DMS79 (cell line): ENCODE results near the gene METTL25B.

Experiments
- DNase-seq: peaks from one replicate; lab custom pipeline; 2025; lab: John Stamatoyannopoulos, UW

The METTL25B gene

GRCh38 chr1:156726549-156727226 lies 1.6 kb upstream of the METTL25B start:
- DNase-seq = no peak

DNA sequence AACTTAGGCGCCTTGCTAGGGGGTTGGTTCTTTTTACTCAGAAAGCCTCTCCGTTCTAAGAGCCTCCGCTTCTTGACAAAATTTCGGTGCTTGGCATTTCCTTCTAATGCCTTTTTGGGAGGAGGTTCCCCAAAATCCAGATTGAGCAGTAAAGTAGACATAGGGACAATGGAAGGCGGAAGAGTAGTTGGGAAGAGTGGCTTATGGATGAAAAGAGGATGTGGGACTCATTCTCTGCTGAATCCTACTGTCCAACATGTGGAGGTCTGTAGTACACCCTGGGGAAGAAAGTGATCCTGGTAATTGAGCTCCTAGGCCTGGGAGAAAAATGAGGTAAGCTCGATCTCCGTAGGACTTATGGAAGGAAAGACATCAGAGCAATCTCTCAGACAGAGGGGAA lies 777 bp upstream of the METTL25B start:
- no peak for DNase-seq

GRCh38 chr1:156728599-156729462 lies 562 bp downstream of the METTL25B start, which contains the start of gene ISG20L2:
ISG20L2 (minus strand) TSS chr1:156728766; CDS start chr1:156727652, 1,114 bp downstream.
- DNase-seq = peak; percentile 91

GRCh38 chr1:156733989-156734584 lies 5.8 kb downstream of the METTL25B start:
- DNase-seq = no peak

GRCh38 chr1:156738407-156738806 lies 10.1 kb downstream of the METTL25B start:
- DNase-seq = no peak

DNA sequence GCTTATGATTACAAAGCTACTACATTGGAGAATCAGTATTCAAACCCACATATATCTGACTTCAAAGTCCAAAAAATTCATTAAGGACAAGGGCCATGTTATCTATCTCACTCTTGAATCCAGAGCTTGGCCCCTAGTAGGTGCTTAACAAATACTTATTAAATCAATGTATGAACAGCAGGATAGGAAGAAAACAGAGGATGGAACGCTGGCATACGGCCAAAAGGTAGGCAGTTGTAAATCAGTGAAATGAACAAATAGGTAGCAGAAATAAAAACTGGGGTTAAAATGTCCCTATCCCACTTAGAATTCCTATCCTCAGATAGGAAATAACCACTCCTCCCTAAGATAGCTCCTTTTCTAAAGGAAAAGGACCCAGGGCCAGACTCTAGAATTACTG lies 10.6 kb downstream of the METTL25B start:
- DNase-seq = no peak

DNA sequence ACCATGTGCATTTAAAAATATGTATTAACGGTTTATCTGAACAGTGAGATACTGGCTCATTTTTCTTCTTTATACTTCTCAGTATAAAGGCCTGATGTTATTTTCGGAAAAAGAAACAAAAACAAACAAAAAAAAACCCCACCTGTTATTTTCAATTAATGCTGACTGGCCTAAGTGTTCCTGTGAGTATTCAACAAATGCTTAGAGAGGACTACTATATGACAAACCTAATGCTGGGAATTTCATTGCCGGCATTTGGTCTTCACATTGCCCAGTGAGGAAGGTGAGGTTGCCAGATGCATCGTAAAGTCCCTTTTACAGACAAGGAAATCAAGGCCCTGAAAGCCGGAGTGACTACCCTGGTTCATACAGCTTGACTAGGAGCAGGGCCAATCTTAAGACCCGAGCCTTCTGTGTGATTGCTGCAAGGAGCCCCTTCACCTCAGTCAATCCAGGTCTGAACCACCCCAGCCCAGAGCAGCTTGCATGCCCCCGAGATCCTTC lies 12.0 kb downstream of the METTL25B start:
- no peak for DNase-seq

DNA sequence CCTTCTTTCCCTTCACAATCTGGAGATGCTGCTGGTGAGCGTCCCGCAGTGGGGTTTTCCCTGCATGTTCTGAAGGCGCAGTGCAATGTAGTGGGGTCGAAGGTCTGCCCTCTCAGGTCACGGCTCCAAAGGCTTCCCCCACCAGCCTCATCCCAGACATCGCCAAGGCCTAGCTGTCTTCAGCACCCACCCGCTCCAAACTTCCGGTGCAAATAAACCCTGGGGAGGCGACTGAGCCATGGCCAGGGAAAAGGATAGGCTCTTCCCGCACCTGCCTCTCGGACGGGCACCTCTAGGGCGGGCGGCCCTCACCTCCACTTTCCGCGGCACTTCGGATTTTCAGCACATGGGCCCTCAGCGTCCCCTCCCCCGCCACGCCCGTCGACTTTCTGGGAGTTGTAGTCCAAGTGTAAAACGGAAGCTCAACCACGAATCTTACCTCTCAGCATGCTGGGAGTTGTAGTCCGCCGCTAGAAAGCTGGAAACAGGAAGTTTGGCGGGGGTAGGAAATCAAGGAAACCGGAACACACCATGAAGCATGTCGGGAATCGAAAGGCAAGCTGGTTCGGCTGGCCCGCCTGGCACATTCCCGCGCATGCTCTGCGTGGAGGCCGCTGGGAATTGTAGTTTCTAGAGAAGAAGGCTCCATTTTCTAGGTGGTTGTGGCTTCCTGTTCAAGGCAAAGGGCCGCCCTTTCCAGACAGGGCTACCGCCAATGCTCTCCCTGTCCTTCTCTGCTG lies 12.6 kb downstream of the METTL25B start, which contains the start of gene MRPL24:
Gene MRPL24 (minus strand): TSS at position 348 of the 740 bp plus-strand sequence. CDS start 2,384 bp downstream, outside the sequence.
- peak; percentile 100 for DNase-seq

DNA sequence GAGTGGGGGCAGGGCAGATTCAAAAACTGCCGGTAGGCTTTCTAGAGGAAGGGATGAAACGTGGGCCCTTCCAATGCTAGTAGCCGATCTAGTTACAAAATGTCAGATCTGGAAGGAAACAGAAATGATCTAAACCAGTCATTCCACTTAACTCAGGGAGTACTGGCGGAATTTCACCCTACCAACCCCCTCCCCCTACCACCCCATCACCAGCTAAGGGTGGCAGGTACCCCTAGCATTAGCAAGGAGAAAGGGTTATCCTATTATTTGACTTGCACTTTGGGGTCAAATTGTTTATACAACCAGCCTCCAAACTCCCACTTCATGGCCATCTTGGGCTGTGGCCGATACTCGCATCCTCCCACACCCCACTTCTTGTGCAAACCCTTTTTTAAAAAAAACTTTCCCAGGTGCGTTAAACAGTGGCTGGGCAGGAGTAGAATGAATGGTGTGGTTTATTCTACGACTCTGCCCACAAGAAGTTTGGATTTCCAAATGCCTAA lies 13.3 kb downstream of the METTL25B start:
- DNase-seq = no peak

DNA sequence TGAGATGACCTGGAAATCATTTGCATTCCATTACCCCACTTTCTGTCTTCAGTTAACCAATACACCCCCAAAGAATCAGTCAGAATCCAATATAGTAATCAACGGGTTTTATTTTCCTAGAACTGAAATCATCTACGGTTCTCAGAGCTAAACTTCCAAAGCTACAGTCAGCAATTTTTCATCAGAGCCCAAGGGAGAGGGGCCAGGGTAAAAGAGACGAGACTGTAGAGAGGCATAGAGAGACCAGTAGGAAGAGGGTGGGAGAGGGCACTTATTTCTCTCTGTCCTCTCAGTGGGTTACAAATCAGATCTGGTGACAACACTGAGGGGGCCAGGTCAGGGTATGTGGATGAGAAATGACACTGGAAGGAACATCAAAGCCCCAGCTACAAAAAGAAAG lies 13.7 kb downstream of the METTL25B start:
- DNase-seq = no peak

DNA sequence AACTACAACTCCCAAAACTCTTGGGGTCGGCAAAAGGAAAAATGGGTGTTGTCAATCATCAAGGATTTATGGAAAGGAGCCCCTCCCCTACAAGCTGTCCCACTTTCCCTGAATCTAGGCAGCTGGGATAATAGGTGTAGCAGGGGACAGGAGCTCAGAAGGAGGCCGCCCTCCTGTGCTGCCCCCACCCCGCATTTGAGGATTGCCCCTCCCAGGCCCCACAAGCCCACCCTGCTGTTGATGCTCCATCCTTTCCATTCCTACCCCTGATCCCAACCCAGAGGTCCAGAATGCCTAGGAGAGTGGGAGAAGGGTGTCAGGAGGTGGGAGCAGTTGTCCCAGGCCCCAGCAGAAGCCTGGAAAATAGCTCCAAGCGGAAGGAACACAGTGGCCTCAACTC lies 14.5 kb downstream of the METTL25B start:
- DNase-seq = no peak

- no peak for DNase-seq
Measured at GRCh38 chr1:156743367-156744302, 15.4 kb downstream of the METTL25B start.

- DNase-seq = no peak
Measured at GRCh38 chr1:156744344-156744743, 16.1 kb downstream of the METTL25B start.

- no peak for DNase-seq
Measured at GRCh38 chr1:156744786-156745419, 16.6 kb downstream of the METTL25B start.

- DNase-seq = no peak
Measured at GRCh38 chr1:156745881-156746280, 17.6 kb downstream of the METTL25B start.

- no peak for DNase-seq
Measured at GRCh38 chr1:156746406-156746727, 18.1 kb downstream of the METTL25B start.

GRCh38 chr1:156746728-156747631 lies 18.7 kb downstream of the METTL25B start:
- DNase-seq = peak; percentile 50

GRCh38 chr1:156747742-156748669 lies 19.7 kb downstream of the METTL25B start:
- no peak for DNase-seq
